ENCODE measurements around the gene EGFL8. TPM values are rescaled to one million over a fixed set of nuclear protein-coding genes. Genes with fewer than 3 reads are reported as not detected.
A peak's percentile ranks its signal among the peaks of the same experiment; 100 is the strongest.

EGFL8 gene
- total and polyA plus RNA-seq, 9 of the 15 experiments (the other 6 are each of a cell fraction or from before 2014, with no cell fraction given): 2.2 to 47.4 (median 14.2) TPM

DNA sequence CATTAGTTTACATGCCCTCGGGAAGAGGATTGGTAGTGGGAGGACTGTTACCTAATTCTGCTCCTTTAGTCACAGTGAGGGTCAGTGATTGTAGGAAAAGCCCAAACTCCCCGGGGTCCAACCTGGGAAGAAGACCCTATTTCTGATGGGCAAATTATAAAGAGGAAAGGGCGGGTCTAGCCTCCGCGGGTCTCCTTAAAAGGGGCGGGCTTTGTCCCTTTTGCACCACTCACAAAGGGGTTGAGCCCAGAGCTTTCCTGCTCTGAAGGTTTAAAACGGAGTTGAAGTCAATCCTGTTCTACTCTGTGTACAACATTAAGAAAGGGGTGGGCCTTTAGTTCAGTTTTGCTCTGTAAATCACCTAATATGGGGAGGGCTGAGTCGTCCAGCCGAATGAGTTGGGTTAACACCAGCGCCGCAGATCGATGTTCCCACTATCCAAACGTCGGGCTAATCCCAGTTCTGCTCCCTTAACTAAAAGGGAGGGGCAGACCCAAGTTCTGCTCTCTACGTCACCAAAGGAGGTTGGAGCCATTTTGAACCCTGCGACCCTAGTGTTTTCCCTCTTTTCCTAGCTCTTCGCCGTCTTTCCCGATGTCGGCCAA is 12.9 kb downstream of the EGFL8 start (continued):
- TF ChIP-seq, protein P1, sequence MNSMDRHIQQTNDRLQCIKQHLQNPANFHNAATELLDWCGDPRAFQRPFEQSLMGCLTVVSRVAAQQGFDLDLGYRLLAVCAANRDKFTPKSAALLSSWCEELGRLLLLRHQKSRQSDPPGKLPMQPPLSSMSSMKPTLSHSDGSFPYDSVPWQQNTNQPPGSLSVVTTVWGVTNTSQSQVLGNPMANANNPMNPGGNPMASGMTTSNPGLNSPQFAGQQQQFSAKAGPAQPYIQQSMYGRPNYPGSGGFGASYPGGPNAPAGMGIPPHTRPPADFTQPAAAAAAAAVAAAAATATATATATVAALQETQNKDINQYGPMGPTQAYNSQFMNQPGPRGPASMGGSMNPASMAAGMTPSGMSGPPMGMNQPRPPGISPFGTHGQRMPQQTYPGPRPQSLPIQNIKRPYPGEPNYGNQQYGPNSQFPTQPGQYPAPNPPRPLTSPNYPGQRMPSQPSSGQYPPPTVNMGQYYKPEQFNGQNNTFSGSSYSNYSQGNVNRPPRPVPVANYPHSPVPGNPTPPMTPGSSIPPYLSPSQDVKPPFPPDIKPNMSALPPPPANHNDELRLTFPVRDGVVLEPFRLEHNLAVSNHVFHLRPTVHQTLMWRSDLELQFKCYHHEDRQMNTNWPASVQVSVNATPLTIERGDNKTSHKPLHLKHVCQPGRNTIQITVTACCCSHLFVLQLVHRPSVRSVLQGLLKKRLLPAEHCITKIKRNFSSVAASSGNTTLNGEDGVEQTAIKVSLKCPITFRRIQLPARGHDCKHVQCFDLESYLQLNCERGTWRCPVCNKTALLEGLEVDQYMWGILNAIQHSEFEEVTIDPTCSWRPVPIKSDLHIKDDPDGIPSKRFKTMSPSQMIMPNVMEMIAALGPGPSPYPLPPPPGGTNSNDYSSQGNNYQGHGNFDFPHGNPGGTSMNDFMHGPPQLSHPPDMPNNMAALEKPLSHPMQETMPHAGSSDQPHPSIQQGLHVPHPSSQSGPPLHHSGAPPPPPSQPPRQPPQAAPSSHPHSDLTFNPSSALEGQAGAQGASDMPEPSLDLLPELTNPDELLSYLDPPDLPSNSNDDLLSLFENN (IDR thresholded peaks at IDR 0.05; ENCODE audit: low read depth in 2 of 2, low read length in 2 of 2): 0 out of 4 replicates have a peak, but pooled peaks of 1 of the 2 experiments have one; percentile 10
- TF ChIP-seq ZNF133 (CRISPR knock-in tag; IDR thresholded peaks at IDR 0.05): 0 out of 2 replicates have a peak, but pooled peaks have one; percentile 68
- no peak for TF ChIP-seq ZEB2 (IDR thresholded peaks at IDR 0.05)
- no peak for TF ChIP-seq ZNF507 (tag; conservative IDR thresholded peaks at IDR 0.05)
- TF ChIP-seq FOXM1 (IDR thresholded peaks at IDR 0.05; ENCODE audit: low read depth): peak; percentile 8; the same call in 1 of the 2 replicates
- TF ChIP-seq FOXM1 (CRISPR knock-in tag; IDR thresholded peaks at IDR 0.05; ENCODE audit: low read depth): peak; percentile 64; the same call in 1 of the 2 replicates
- TF ChIP-seq, protein P2, sequence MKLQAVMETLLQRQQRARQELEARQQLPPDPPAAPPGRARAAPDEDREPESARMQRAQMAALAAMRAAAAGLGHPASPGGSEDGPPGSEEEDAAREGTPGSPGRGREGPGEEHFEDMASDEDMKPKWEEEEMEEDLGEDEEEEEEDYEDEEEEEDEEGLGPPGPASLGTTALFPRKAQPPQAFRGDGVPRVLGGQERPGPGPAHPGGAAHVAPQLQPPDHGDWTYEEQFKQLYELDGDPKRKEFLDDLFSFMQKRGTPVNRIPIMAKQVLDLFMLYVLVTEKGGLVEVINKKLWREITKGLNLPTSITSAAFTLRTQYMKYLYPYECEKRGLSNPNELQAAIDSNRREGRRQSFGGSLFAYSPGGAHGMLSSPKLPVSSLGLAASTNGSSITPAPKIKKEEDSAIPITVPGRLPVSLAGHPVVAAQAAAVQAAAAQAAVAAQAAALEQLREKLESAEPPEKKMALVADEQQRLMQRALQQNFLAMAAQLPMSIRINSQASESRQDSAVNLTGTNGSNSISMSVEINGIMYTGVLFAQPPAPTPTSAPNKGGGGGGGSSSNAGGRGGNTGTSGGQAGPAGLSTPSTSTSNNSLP (IDR thresholded peaks at IDR 0.05; ENCODE audit: borderline replicate concordance, low read depth, low read length): 0 out of 2 replicates have a peak, but pooled peaks have one; percentile 24
- TF ChIP-seq, protein P3, sequence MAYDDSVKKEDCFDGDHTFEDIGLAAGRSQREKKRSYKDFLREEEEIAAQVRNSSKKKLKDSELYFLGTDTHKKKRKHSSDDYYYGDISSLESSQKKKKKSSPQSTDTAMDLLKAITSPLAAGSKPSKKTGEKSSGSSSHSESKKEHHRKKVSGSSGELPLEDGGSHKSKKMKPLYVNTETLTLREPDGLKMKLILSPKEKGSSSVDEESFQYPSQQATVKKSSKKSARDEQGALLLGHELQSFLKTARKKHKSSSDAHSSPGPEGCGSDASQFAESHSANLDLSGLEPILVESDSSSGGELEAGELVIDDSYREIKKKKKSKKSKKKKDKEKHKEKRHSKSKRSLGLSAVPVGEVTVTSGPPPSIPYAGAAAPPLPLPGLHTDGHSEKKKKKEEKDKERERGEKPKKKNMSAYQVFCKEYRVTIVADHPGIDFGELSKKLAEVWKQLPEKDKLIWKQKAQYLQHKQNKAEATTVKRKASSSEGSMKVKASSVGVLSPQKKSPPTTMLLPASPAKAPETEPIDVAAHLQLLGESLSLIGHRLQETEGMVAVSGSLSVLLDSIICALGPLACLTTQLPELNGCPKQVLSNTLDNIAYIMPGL (CRISPR knock-in tag; IDR thresholded peaks at IDR 0.05): no peak
- TF ChIP-seq CHD1 (IDR thresholded peaks at IDR 0.05; ENCODE audit: low read length): peak; percentile 95
- TF ChIP-seq, protein P4, sequence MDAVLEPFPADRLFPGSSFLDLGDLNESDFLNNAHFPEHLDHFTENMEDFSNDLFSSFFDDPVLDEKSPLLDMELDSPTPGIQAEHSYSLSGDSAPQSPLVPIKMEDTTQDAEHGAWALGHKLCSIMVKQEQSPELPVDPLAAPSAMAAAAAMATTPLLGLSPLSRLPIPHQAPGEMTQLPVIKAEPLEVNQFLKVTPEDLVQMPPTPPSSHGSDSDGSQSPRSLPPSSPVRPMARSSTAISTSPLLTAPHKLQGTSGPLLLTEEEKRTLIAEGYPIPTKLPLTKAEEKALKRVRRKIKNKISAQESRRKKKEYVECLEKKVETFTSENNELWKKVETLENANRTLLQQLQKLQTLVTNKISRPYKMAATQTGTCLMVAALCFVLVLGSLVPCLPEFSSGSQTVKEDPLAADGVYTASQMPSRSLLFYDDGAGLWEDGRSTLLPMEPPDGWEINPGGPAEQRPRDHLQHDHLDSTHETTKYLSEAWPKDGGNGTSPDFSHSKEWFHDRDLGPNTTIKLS (IDR thresholded peaks at IDR 0.05; ENCODE audit: borderline replicate concordance, low read depth): 0 out of 2 replicates have a peak, but pooled peaks have one; percentile 9
- TF ChIP-seq CHCHD3 (CRISPR knock-in tag; IDR thresholded peaks at IDR 0.05): 0 out of 2 replicates have a peak, but pooled peaks have one; percentile 7
- TF ChIP-seq, protein P5, sequence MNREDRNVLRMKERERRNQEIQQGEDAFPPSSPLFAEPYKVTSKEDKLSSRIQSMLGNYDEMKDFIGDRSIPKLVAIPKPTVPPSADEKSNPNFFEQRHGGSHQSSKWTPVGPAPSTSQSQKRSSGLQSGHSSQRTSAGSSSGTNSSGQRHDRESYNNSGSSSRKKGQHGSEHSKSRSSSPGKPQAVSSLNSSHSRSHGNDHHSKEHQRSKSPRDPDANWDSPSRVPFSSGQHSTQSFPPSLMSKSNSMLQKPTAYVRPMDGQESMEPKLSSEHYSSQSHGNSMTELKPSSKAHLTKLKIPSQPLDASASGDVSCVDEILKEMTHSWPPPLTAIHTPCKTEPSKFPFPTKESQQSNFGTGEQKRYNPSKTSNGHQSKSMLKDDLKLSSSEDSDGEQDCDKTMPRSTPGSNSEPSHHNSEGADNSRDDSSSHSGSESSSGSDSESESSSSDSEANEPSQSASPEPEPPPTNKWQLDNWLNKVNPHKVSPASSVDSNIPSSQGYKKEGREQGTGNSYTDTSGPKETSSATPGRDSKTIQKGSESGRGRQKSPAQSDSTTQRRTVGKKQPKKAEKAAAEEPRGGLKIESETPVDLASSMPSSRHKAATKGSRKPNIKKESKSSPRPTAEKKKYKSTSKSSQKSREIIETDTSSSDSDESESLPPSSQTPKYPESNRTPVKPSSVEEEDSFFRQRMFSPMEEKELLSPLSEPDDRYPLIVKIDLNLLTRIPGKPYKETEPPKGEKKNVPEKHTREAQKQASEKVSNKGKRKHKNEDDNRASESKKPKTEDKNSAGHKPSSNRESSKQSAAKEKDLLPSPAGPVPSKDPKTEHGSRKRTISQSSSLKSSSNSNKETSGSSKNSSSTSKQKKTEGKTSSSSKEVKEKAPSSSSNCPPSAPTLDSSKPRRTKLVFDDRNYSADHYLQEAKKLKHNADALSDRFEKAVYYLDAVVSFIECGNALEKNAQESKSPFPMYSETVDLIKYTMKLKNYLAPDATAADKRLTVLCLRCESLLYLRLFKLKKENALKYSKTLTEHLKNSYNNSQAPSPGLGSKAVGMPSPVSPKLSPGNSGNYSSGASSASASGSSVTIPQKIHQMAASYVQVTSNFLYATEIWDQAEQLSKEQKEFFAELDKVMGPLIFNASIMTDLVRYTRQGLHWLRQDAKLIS (CRISPR knock-in tag; IDR thresholded peaks at IDR 0.05): peak; percentile 35; the same call in 1 of the 2 replicates
- TF ChIP-seq RBBP5 (IDR thresholded peaks at IDR 0.05; ENCODE audit: borderline replicate concordance, insufficient read depth, low read length, poor library complexity, severe bottlenecking): no peak

Measured in K562 (cell line).